ENCODE results near the gene LIN9. TPM values are rescaled to one million over a fixed set of nuclear protein-coding genes. Genes with fewer than 3 reads are reported as not detected.
"Not testable (repeated sequence)": the region's sequence is repeated elsewhere in the genome, so short reads cannot be mapped to it uniquely, and the experiment has no call there.

The LIN9 gene
- total and polyA plus RNA-seq, 5 donors from 2014 or later = 3.1 to 6.7 (median 4.3) TPM

DNA sequence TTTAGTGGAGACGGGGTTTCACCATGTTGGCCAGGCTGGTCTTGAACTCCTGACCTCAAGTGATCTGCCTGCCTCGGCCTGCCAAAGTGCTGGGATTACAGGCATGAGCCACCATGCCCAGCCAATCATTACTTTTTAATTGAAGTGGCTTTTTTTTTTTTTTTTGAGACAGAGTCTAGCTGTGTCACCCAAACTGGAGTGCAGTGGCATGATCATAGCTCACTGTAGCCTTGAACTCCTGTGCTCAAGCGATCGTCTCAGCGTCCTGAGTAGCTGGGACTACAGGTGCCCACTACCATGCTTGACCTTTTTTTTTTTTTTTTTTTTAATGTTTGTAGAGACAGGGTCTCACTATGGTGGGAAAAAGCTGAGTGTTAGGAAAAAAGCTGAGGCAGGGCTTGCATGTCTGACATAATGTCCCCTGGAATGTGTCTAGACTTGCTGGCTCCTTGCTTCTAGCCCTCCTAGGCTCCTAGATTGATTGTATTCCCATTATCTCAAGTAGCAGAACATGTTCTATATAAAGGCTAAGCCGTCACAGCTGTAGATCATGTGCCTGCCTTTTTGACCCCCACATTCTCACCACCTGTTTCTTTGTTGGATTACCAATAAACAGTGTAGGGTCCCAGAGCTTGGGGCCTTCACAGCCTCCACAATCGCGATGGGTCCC is 36.6 kb downstream of the LIN9 start:
- not testable (repeated sequence) for H3K27me3 Mint-ChIP-seq; H3K4me3 Mint-ChIP-seq; DNase-seq; H3K9me3 ChIP-seq (ENCODE audit: control insufficient read depth in 2 of 2, low read length in 2 of 2); ATAC-seq (ENCODE audit: low read depth in 2 of 2); H3K9me3 Mint-ChIP-seq; H3K27ac ChIP-seq (ENCODE audit: insufficient read depth, low read length, poor library complexity, severe bottlenecking); H3K36me3 ChIP-seq (ENCODE audit: control insufficient read depth, insufficient read depth, low read length); H3K4me3 ChIP-seq (ENCODE audit: low read depth, low read length); H3K27me3 ChIP-seq (ENCODE audit: control insufficient read depth, insufficient read depth, low read length); H3K4me1 ChIP-seq (ENCODE audit: control insufficient read depth, insufficient read depth, low read length, poor library complexity, severe bottlenecking)
- Mint-ChIP-seq H3K4me1 (peaks cover 0 to 18% (median 0%) of the 10 kb centered on the region in 4 donors), H3K36me3 (peaks cover 15% of the 10 kb centered on the region), H3K27ac (peak overlapping the region in 1 of 3 donors; percentile 11)

DNA sequence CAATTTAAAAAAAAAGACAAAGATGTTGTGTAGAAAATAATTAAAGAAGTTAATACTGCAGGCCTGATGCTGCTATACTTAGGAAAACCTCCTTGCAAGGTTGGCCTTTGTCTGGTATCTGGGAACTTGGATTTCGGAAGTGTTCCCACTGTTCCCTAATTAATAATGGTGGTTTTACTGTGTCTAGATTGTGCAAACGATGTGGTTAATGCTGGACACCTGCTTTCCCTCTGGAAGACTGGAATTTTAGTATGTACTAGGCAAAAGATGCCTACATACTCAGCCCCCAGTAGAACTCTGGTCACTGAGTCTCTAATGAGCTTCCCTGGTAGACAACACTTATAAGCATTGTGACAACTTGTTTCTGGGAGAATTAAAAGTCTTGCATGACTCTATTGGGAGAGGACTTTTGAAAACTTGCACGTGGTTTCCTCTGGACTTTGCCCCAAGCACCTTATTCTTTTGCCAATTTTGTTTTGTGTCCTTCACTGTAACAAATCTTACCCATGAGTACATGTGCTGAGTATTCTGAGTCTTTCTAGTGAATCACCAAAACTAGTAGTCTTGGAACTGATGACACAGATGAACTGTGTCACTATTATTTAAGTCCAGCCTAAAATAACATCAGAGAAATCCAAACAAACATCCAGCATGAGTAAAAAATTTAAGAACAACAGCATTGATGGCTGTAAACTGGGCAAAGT is 40.4 kb downstream of the LIN9 start:
- Histone ChIP-seq H3K27ac (ENCODE audit: insufficient read depth, low read length, poor library complexity, severe bottlenecking) (no peak overlapping the region), H3K36me3 (ENCODE audit: control insufficient read depth, insufficient read depth, low read length) (no peaks in the 10 kb centered on the region), H3K4me1 (ENCODE audit: control insufficient read depth, insufficient read depth, low read length, poor library complexity, severe bottlenecking) (no peaks in the 10 kb centered on the region), H3K9me3 (ENCODE audit: control insufficient read depth in 2 of 2, low read length in 2 of 2) (no peaks in the 10 kb centered on the region), H3K27me3 (ENCODE audit: control insufficient read depth, insufficient read depth, low read length) (no peaks in the 10 kb centered on the region), H3K4me3 (ENCODE audit: low read depth, low read length) (no peak overlapping the region)
- Mint-ChIP-seq H3K27me3 (no peaks in the 10 kb centered on the region), H3K4me1 (peaks cover 0 to 10% (median 0%) of the 10 kb centered on the region in 4 donors), H3K4me3 (no peak overlapping the region), H3K27ac (peak overlapping the region in 1 of 3 donors; percentile 6), H3K36me3 (peaks cover 8% of the 10 kb centered on the region), H3K9me3 (no peaks in the 10 kb centered on the region)
- DNase-seq = no peak
- no peak for ATAC-seq (ENCODE audit: low read depth in 2 of 2)

DNA sequence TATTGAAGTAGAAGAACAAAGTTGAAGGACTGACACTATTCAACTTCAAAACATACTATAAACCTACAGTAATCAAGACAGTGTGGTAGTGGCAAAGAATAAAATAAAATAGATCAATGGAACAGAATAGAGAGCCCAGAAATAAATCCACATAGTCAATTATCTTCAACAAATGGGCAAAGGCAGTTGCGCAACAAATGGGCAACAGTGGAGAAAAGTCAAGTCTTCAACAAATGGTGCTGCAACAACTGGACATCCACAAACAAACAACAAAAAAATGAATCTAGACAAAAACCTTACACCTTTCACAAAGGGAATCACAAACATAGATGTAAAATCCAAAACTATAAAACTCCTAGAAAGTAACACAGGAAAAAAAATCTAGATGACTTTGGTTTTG is 47.1 kb downstream of the LIN9 start:
- Histone ChIP-seq H3K9me3 (ENCODE audit: control insufficient read depth in 2 of 2, low read length in 2 of 2) (peaks cover 0 to 5% of the 10 kb centered on the region in 2 experiments), H3K36me3 (ENCODE audit: control insufficient read depth, insufficient read depth, low read length) (peaks cover 14% of the 10 kb centered on the region), H3K27me3 (ENCODE audit: control insufficient read depth, insufficient read depth, low read length) (no peaks in the 10 kb centered on the region), H3K4me1 (ENCODE audit: control insufficient read depth, insufficient read depth, low read length, poor library complexity, severe bottlenecking) (no peaks in the 10 kb centered on the region), H3K4me3 (ENCODE audit: low read depth, low read length) (no peak overlapping the region), H3K27ac (ENCODE audit: insufficient read depth, low read length, poor library complexity, severe bottlenecking) (no peak overlapping the region)
- Mint-ChIP-seq H3K36me3 (peaks cover 39% of the 10 kb centered on the region), H3K4me3 (no peak overlapping the region), H3K4me1 (no peaks in the 10 kb centered on the region), H3K27ac (no peak overlapping the region), H3K27me3 (no peaks in the 10 kb centered on the region), H3K9me3 (peaks cover 0 to 20% (median 3%) of the 10 kb centered on the region in 7 donors)
- DNase-seq = no peak
- no peak for ATAC-seq (ENCODE audit: low read depth in 2 of 2)

DNA sequence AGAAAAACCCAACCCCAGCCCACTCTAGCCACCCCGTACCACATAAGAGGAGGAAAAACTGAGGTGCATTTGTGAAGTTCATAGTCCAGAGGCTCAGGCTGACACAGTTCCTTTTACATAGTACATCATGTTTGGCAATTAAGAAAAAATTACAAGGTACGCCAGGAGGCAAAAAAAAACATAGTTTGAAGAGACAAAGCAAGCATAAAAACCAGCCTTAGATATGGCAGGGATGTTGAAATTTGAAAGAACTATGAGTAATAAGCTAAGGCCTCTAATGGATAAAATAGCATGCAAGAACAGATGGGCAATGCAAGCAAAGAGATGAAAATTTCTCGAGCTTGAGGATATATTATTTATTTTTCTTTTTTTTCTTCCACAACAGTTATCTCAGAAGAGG is 53.6 kb downstream of the LIN9 start:
- H3K9me3 ChIP-seq (ENCODE audit: control insufficient read depth in 2 of 2, low read length in 2 of 2) = peaks cover 0 to 5% of the 10 kb centered on the region in 2 experiments
- Mint-ChIP-seq H3K4me3 (no peak overlapping the region), H3K27ac (peak overlapping the region in 1 of 3 donors; percentile 38), H3K9me3 (peaks cover 0 to 11% (median 2%) of the 10 kb centered on the region in 7 donors), H3K27me3 (no peaks in the 10 kb centered on the region), H3K36me3 (peaks cover 20% of the 10 kb centered on the region), H3K4me1 (no peaks in the 10 kb centered on the region)
- H3K27me3 ChIP-seq (ENCODE audit: control insufficient read depth, insufficient read depth, low read length) = no peaks in the 10 kb centered on the region
- ATAC-seq (ENCODE audit: low read depth in 2 of 2) = no peak
- no peak overlapping the region for H3K27ac ChIP-seq (ENCODE audit: insufficient read depth, low read length, poor library complexity, severe bottlenecking)
- H3K4me1 ChIP-seq (ENCODE audit: control insufficient read depth, insufficient read depth, low read length, poor library complexity, severe bottlenecking) = no peaks in the 10 kb centered on the region
- no peak overlapping the region for H3K4me3 ChIP-seq (ENCODE audit: low read depth, low read length)
- no peak for DNase-seq
- H3K36me3 ChIP-seq (ENCODE audit: control insufficient read depth, insufficient read depth, low read length) = peaks cover 6% of the 10 kb centered on the region

DNA sequence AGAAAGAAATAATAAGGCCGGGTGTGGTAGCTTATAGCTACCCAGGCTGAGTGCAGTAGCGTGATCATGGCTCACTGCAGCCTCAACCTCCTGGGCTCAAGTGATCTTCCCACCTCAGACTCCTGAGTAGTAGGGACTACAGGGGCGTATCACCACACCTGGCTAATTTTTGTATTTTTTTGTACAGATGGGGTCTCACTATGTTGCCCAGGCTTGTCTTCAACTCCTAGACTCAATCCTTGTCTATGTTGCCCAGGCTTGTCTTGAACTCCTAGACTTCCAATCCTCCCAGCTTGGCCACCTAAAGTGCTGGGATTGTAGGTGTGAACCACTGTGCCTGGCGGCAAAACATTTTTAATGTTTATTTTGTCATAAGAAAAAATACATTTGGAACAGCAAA is 55.0 kb downstream of the LIN9 start:
- Mint-ChIP-seq H3K27me3 (no peaks in the 10 kb centered on the region), H3K4me3 (no peak overlapping the region), H3K27ac (no peak overlapping the region), H3K4me1 (peaks cover 0 to 2% (median 0%) of the 10 kb centered on the region in 4 donors), H3K36me3 (peaks cover 16% of the 10 kb centered on the region), H3K9me3 (peaks cover 0 to 2% (median 0%) of the 10 kb centered on the region in 7 donors)
- H3K4me3 ChIP-seq (ENCODE audit: low read depth, low read length) = no peak overlapping the region
- no peak for ATAC-seq (ENCODE audit: low read depth in 2 of 2)
- no peaks in the 10 kb centered on the region for H3K27me3 ChIP-seq (ENCODE audit: control insufficient read depth, insufficient read depth, low read length)
- no peaks in the 10 kb centered on the region for H3K9me3 ChIP-seq (ENCODE audit: control insufficient read depth in 2 of 2, low read length in 2 of 2)
- no peak for DNase-seq
- no peak overlapping the region for H3K27ac ChIP-seq (ENCODE audit: insufficient read depth, low read length, poor library complexity, severe bottlenecking)
- peaks cover 5% of the 10 kb centered on the region for H3K36me3 ChIP-seq (ENCODE audit: control insufficient read depth, insufficient read depth, low read length)
- H3K4me1 ChIP-seq (ENCODE audit: control insufficient read depth, insufficient read depth, low read length, poor library complexity, severe bottlenecking) = no peaks in the 10 kb centered on the region

DNA sequence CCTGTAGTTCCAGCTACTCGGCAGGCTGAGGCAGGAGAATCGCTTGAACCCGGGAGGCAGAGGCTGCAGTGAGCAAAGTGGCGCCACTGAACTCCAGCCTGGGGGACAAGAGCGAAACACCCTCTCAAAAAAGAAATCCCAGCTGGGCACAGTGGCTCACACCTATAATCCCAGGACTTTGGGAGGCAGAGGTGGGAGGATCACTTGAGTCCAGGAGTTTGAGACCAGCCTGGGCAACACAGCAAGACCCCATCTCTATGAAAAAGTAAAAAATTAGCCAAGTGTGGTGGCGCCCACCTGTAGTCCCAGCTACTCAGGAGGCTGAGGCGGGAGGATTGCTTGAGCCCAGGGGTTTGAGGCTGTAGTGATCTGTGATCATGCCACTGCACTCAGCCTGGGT is 56.1 kb downstream of the LIN9 start:
- H3K4me1 Mint-ChIP-seq; H3K27ac Mint-ChIP-seq; H3K27me3 Mint-ChIP-seq; ATAC-seq (ENCODE audit: low read depth in 2 of 2); H3K9me3 ChIP-seq (ENCODE audit: control insufficient read depth in 2 of 2, low read length in 2 of 2); H3K4me3 ChIP-seq (ENCODE audit: low read depth, low read length); H3K9me3 Mint-ChIP-seq; H3K36me3 ChIP-seq (ENCODE audit: control insufficient read depth, insufficient read depth, low read length); H3K4me3 Mint-ChIP-seq; H3K27ac ChIP-seq (ENCODE audit: insufficient read depth, low read length, poor library complexity, severe bottlenecking); DNase-seq; H3K27me3 ChIP-seq (ENCODE audit: control insufficient read depth, insufficient read depth, low read length); H3K4me1 ChIP-seq (ENCODE audit: control insufficient read depth, insufficient read depth, low read length, poor library complexity, severe bottlenecking): not testable (repeated sequence)
- H3K36me3 Mint-ChIP-seq = peaks cover 17% of the 10 kb centered on the region

DNA sequence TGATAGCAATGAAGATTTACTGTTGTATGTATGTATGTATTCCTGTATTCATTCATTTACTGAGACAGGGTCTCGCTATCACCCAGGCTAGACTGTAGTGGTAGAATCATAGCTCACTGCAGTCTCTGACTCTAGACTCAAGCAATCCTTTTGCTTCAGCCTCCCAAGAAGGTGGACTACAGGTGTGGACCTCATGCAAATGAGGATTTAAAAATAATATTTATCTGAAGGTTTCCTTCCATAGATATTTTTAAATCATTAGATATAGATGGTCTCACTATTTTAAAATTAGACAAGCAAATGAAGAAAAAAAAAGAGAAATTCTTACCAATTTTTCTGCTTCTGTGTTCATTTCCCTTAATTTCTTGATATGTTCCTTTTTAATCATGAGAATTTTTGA is 58.5 kb downstream of the LIN9 start:
- Histone ChIP-seq H3K4me3 (ENCODE audit: low read depth, low read length) (no peak overlapping the region), H3K36me3 (ENCODE audit: control insufficient read depth, insufficient read depth, low read length) (peaks cover 5% of the 10 kb centered on the region), H3K27me3 (ENCODE audit: control insufficient read depth, insufficient read depth, low read length) (no peaks in the 10 kb centered on the region), H3K4me1 (ENCODE audit: control insufficient read depth, insufficient read depth, low read length, poor library complexity, severe bottlenecking) (no peaks in the 10 kb centered on the region), H3K27ac (ENCODE audit: insufficient read depth, low read length, poor library complexity, severe bottlenecking) (no peak overlapping the region), H3K9me3 (ENCODE audit: control insufficient read depth in 2 of 2, low read length in 2 of 2) (no peaks in the 10 kb centered on the region)
- Mint-ChIP-seq H3K27ac (no peak overlapping the region), H3K4me3 (no peak overlapping the region), H3K9me3 (no peaks in the 10 kb centered on the region), H3K36me3 (peaks cover 18% of the 10 kb centered on the region), H3K4me1 (peaks cover 0 to 5% (median 0%) of the 10 kb centered on the region in 4 donors), H3K27me3 (no peaks in the 10 kb centered on the region)
- DNase-seq (no peak), ATAC-seq (ENCODE audit: low read depth in 2 of 2) (no peak)

DNA sequence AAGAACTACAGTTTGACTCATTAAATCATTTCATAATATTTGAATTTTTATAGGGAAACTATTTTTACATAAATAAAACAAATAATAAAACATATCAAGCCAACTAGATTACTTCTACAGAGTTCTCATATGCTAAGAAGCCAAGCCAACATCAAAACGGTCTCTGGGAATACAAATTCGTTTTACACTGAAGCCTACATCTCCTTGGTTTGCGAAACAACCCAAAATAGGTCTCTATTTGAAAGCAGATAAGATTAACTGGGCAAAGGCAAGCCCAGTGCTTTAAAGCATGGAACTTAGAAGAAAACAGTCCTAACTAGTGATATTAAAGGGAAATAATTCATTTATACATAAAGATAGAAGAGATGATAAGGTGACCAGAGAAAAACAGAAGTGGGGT is 60.2 kb downstream of the LIN9 start:
- H3K36me3 Mint-ChIP-seq = peaks cover 22% of the 10 kb centered on the region
- Histone ChIP-seq H3K27me3 (ENCODE audit: control insufficient read depth, insufficient read depth, low read length) (no peaks in the 10 kb centered on the region), H3K9me3 (ENCODE audit: control insufficient read depth in 2 of 2, low read length in 2 of 2) (no peaks in the 10 kb centered on the region), H3K4me1 (ENCODE audit: control insufficient read depth, insufficient read depth, low read length, poor library complexity, severe bottlenecking) (no peaks in the 10 kb centered on the region), H3K4me3 (ENCODE audit: low read depth, low read length) (no peak overlapping the region), H3K27ac (ENCODE audit: insufficient read depth, low read length, poor library complexity, severe bottlenecking) (no peak overlapping the region), H3K36me3 (ENCODE audit: control insufficient read depth, insufficient read depth, low read length) (peaks cover 5% of the 10 kb centered on the region)
- no peak overlapping the region for H3K4me3 Mint-ChIP-seq
- ATAC-seq (ENCODE audit: low read depth in 2 of 2) (no peak), DNase-seq (no peak)
- H3K4me1 Mint-ChIP-seq = peaks cover 0 to 5% (median 0%) of the 10 kb centered on the region in 4 donors
- no peaks in the 10 kb centered on the region for H3K9me3 Mint-ChIP-seq
- no peaks in the 10 kb centered on the region for H3K27me3 Mint-ChIP-seq
- H3K27ac Mint-ChIP-seq = no peak overlapping the region
